Stimulated activated CD8-positive, alpha-beta memory T cell treated with anti-CD3 and anti-CD28 coated beads, Interleukin-2, amount 100 ng/mL, for 1 hour (primary cell): Measurements from ENCODE around the gene HIF1A.
"Not testable (repeated sequence)": the region's sequence is repeated elsewhere in the genome, so short reads cannot be mapped to it uniquely, and the experiment has no call there.

Source experiments
- DNase-seq, 2 donors: peaks; one replicate each; pipeline ENCODE4 v3.0.0-alpha.2; 2020; ENCODE audit warnings: low read depth in 2 of 2

The HIF1A gene

GRCh38 chr14:61694830-61695694, at the start of gene HIF1A:
TSS of gene HIF1A (plus strand) at chr14:61695513. CDS start at chr14:61695805, 292 bp downstream.
- peak; percentile 87 to 91 for DNase-seq

- DNase-seq, result no peak
Observed at GRCh38 chr14:61646366-61647116, 48.8 kb upstream of the HIF1A start.

GRCh38 chr14:61647704-61648103, 47.6 kb upstream of the HIF1A start:
- DNase-seq, result no peak

GRCh38 chr14:61648377-61648776, 46.9 kb upstream of the HIF1A start:
- DNase-seq, result no peak

- no peak for DNase-seq
Observed at GRCh38 chr14:61649283-61649682, 46.0 kb upstream of the HIF1A start.

- no peak for DNase-seq
Observed at GRCh38 chr14:61651355-61651754, 44.0 kb upstream of the HIF1A start.

GRCh38 chr14:61652526-61653262, 42.6 kb upstream of the HIF1A start:
- no peak for DNase-seq

- no peak for DNase-seq
Observed at GRCh38 chr14:61653507-61653906, 41.8 kb upstream of the HIF1A start.

GRCh38 chr14:61654026-61654425, 41.3 kb upstream of the HIF1A start:
- DNase-seq, result no peak

- no peak for DNase-seq
Observed at GRCh38 chr14:61655777-61656176, 39.5 kb upstream of the HIF1A start.

GRCh38 chr14:61656341-61656740, 39.0 kb upstream of the HIF1A start:
- no peak for DNase-seq

GRCh38 chr14:61658111-61658510, 37.2 kb upstream of the HIF1A start:
- not testable (repeated sequence) for DNase-seq

- no peak for DNase-seq
Observed at GRCh38 chr14:61659582-61659981, 35.7 kb upstream of the HIF1A start.

GRCh38 chr14:61661471-61662400, 33.6 kb upstream of the HIF1A start:
- no peak for DNase-seq

- DNase-seq, result peak in 1 of 2 donors; percentile 18
Observed at GRCh38 chr14:61662437-61663311, 32.6 kb upstream of the HIF1A start.

- DNase-seq, result no peak
Observed at GRCh38 chr14:61663312-61663979, 31.9 kb upstream of the HIF1A start.

- DNase-seq, result no peak
Observed at GRCh38 chr14:61668282-61668681, 27.0 kb upstream of the HIF1A start.

GRCh38 chr14:61670576-61670975, 24.7 kb upstream of the HIF1A start:
- DNase-seq, result no peak

GRCh38 chr14:61671082-61671481, 24.2 kb upstream of the HIF1A start:
- no peak for DNase-seq

- no peak for DNase-seq
Observed at GRCh38 chr14:61672796-61673195, 22.5 kb upstream of the HIF1A start.
